Skeletal muscle tissue (tissue), 4 donors: ENCODE results near the gene PEX16. TPM values are rescaled to one million over a fixed set of nuclear protein-coding genes. Genes with fewer than 3 reads are reported as not detected.
A peak's percentile ranks its signal among the peaks of the same experiment; 100 is the strongest.
"Not testable (repeated sequence)": the region's sequence is repeated elsewhere in the genome, so short reads cannot be mapped to it uniquely, and the experiment has no call there.

Source experiments
- H3K27ac ChIP-seq: one replicate; pipeline ENCODE4 v1.7.0; 2013; ENCODE audit warnings: mild to moderate bottlenecking, low read depth, low read length, inconsistent platforms
- H3K27me3 ChIP-seq, 3 donors: one replicate each; pipeline ENCODE4 v1.7.0; 2013; ENCODE audit warnings: low read length in 3 of 3; ENCODE audit not compliant: control insufficient read depth in 3 of 3, insufficient read depth in 3 of 3
- H3K36me3 ChIP-seq, 3 donors: one replicate each; pipeline ENCODE4 v1.7.0; 2013; ENCODE audit warnings: low read length in 3 of 3; ENCODE audit not compliant: control insufficient read depth in 3 of 3, insufficient read depth in 3 of 3
- H3K4me1 ChIP-seq, 3 donors: one replicate each; pipeline ENCODE4 v1.7.0; 2013; ENCODE audit warnings: low read length in 3 of 3, mild to moderate bottlenecking in 3 of 3; ENCODE audit not compliant: control insufficient read depth in 3 of 3, insufficient read depth in 3 of 3
- H3K4me3 ChIP-seq, 3 donors: one replicate each; pipeline ENCODE4 v1.7.0; 2013; ENCODE audit warnings: low read length in 3 of 3
- H3K9ac ChIP-seq, 3 donors: one replicate each; pipeline ENCODE4 v1.7.0; 2013; ENCODE audit warnings: low read length in 3 of 3, mild to moderate bottlenecking in 3 of 3, moderate library complexity in 2 of 3, low read depth in 1 of 3
- H3K9me3 ChIP-seq, 3 donors: one replicate each; pipeline ENCODE4 v1.7.0; 2013; ENCODE audit warnings: low read length in 3 of 3; ENCODE audit not compliant: control insufficient read depth in 3 of 3
- total RNA-seq: library from RNA; depleted of rRNA; stranded (reverse); fragments of >200 nt; gene quantifications from one replicate; pipeline ENCODE4 v1.2.3, GENCODE V29; 2014
- donor health status: Osteomylitis.

The PEX16 gene
- total RNA-seq, 1 donor from 2014 or later = 20.4 TPM

DNA sequence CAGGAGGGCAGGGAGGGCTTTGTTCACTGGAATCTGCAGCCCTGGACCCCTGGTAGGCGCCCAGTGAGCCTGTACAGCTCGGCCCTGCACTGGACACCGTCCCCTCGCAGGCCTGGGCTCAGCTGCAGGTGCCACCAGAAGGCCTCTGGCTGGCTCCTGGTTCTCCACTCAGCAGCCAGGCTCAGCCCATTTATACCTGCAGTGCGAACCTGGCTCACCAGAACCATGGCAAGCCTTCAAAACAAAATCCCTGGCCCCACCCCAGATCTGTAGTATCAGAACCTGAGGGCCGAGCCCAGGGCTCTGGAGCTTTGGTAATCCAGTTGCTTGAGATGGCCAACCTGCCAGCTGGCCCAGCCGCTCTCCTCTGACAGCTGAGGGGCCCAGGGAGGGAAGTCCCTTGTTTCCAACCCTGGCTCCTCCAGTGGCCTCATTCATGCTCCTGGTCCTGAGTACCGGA is 9.7 kb downstream of the PEX16 start:
- Histone ChIP-seq H3K36me3 (peaks cover 13 to 21% (median 19%) of the 10 kb centered on the region in 3 donors), H3K4me3 (no peak overlapping the region), H3K9ac (no peak overlapping the region), H3K27ac (no peak overlapping the region), H3K27me3 (no peaks in the 10 kb centered on the region), H3K4me1 (peaks cover 0 to 4% (median 3%) of the 10 kb centered on the region in 3 donors), H3K9me3 (no peaks in the 10 kb centered on the region)

DNA sequence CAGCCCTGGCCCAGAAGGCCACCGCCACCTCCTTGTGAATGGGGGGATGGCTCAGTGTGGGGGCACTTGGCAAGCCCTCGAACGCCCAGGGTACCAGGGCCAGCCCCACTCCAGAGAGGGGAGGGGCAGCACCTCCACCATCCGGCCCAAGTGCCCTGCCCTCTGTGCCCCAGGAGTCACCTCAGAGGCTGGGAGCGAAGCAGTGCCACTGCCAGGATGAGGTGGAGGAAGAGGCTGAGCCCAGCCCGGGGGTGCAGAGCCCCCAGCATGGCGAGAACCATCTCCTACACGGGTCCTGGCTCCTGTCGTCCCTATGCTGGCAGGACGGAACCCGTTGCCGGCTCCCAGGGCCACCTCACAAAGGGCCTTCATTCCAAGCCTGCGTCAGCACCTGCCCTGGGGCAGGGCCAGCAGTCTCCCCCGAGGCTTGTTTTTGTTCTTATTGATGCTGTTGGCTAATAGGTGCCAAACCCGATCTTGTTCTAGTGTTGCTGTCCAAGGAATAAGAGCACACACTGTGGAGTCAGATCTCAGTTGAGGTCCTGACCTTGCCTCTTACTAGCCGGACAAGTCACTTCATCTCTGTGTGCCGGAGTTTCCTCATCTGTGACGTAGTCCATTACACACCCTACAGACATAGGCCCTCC is 10.6 kb downstream of the PEX16 start, which contains the start of gene FREY1:
Gene FREY1 (minus strand): TSS at position 307 of the 647 bp plus-strand sequence. CDS start 26 bp downstream, at position 281.
- peaks cover 13 to 20% (median 17%) of the 10 kb centered on the region in 3 donors for H3K36me3 ChIP-seq
- H3K9me3 ChIP-seq = no peaks in the 10 kb centered on the region
- peaks cover 0 to 4% (median 3%) of the 10 kb centered on the region in 3 donors for H3K4me1 ChIP-seq
- H3K4me3 ChIP-seq = no peak within 1 kb of the TSS
- no peak within 1 kb of the TSS for H3K27ac ChIP-seq
- H3K27me3 ChIP-seq = no peaks in the 10 kb centered on the region
- no peak within 1 kb of the TSS for H3K9ac ChIP-seq

DNA sequence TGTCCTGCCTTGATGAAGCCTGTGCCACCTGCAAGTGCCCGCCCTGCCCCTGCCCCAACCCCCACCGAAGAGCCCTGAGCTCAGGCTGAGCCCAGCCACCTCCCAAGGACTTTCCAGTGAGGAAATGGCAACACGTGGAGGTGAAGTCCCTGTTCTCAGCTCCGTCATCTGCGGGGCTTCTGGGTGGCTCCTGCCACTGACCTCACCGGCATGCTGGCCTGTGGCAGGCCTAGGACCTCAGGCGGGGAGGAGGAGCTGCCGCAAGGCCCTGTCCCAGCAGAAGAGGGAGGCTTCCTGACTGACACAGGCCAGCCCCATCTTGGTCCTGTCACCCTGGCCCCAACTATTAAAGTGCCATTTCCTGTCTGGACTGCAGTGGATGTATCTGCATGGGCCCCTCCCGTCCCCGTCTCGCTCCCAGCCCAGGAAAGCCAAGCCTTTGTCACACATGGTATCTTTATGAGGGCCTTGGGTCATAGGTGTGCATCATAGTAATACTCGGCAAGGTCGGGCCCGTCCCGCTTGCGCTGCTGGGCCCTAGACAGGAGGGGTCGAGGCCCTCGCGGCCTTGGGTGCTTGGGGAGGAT is 11.5 kb downstream of the PEX16 start:
- Histone ChIP-seq H3K4me3 (no peak overlapping the region), H3K36me3 (peaks cover 11 to 18% (median 13%) of the 10 kb centered on the region in 3 donors), H3K27ac (no peak overlapping the region), H3K27me3 (no peaks in the 10 kb centered on the region), H3K4me1 (peaks cover 1 to 5% (median 3%) of the 10 kb centered on the region in 3 donors), H3K9me3 (no peaks in the 10 kb centered on the region), H3K9ac (no peak overlapping the region)

DNA sequence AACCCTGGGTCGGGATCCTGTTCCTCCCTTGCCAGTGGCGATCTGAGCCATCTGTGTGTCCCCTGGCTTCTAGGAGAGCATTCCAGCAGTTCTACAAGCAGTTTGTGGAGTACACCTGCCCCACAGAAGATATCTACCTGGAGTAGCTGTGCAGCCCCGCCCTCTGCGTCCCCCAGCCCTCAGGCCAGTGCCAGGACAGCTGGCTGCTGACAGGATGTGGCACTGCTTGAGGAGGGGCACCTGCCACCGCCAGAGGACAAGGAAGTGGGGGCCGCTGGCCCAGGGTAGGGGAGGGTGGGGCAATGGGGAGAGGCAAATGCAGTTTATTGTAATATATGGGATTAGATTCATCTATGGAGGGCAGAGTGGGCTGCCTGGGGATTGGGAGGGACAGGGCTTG is 12.1 kb downstream of the PEX16 start:
- H3K27me3 ChIP-seq, H3K9ac ChIP-seq, H3K27ac ChIP-seq, H3K4me3 ChIP-seq, H3K9me3 ChIP-seq: not testable (repeated sequence)
- peaks cover 7 to 11% (median 8%) of the 10 kb centered on the region in 3 donors for H3K4me1 ChIP-seq
- peaks cover 6 to 12% (median 8%) of the 10 kb centered on the region in 3 donors for H3K36me3 ChIP-seq

GRCh38 chr11:45905095-45905494 is 12.6 kb downstream of the PEX16 start:
- Histone ChIP-seq H3K9ac (no peak overlapping the region), H3K27me3 (peaks cover 0 to 4% (median 0%) of the 10 kb centered on the region in 3 donors), H3K4me3 (no peak overlapping the region), H3K36me3 (peaks cover 3 to 11% (median 5%) of the 10 kb centered on the region in 3 donors), H3K4me1 (peaks cover 11 to 14% (median 11%) of the 10 kb centered on the region in 3 donors), H3K27ac (no peak overlapping the region), H3K9me3 (no peaks in the 10 kb centered on the region)

DNA sequence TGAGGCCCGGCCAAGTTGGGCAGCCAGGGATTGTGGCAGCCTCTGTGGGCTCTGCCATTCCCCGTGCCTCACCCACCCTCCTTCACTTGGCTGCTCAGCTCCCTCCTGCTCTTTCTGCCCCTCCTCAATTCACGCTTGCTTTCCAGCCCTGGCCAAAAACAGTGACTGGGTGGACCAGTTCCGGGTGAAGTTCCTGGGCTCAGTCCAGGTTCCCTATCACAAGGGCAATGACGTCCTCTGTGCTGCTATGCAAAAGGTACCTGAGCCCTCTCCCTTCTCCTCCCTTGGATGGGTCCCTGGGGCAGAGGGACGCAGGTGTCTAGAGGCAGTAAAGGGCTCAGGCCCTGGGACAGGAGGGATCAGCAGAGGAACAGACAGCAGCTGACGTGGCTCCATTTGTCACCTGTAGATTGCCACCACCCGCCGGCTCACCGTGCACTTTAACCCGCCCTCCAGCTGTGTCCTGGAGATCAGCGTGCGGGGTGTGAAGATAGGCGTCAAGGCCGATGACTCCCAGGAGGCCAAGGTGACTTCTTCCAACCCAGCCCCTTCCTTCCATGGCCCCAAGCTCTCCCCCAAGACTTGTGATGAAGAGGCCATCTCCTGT is 13.3 kb downstream of the PEX16 start:
- H3K4me3 ChIP-seq = no peak overlapping the region
- H3K9ac ChIP-seq = no peak overlapping the region
- peaks cover 0 to 5% (median 2%) of the 10 kb centered on the region in 3 donors for H3K36me3 ChIP-seq
- no peaks in the 10 kb centered on the region for H3K9me3 ChIP-seq
- peaks cover 11 to 17% (median 12%) of the 10 kb centered on the region in 3 donors for H3K4me1 ChIP-seq
- peaks cover 0 to 5% (median 2%) of the 10 kb centered on the region in 3 donors for H3K27me3 ChIP-seq
- H3K27ac ChIP-seq = no peak overlapping the region

DNA sequence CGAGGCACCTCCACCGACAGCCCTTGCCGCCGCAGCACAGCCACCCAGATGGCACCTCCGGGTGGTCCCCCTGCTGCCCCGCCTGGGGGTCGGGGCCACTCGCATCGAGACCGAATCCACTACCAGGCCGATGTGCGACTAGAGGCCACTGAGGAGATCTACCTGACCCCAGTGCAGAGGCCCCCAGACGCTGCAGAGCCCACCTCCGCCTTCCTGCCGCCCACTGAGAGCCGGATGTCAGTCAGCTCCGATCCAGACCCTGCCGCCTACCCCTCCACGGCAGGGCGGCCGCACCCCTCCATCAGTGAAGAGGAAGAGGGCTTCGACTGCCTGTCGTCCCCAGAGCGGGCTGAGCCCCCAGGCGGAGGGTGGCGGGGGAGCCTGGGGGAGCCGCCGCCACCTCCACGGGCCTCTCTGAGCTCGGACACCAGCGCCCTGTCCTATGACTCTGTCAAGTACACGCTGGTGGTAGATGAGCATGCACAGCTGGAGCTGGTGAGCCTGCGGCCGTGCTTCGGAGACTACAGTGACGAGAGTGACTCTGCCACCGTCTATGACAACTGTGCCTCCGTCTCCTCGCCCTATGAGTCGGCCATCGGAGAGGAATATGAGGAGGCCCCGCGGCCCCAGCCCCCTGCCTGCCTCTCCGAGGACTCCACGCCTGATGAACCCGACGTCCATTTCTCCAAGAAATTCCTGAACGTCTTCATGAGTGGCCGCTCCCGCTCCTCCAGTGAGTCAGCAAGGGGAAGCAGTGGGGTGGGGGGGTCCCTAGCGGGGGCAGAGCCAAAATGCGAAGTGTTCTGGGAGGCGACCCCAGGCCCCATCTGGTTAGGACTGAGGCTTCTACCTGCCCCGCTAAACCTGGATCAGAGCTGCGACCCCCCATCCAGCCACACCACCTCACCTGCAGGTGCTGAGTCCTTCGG is 15.0 kb downstream of the PEX16 start:
- H3K36me3 ChIP-seq = no peaks in the 10 kb centered on the region

GRCh38 chr11:45901626-45902025 is 16.1 kb downstream of the PEX16 start:
- H3K27me3 ChIP-seq = peaks cover 19 to 28% (median 20%) of the 10 kb centered on the region in 3 donors
- no peak overlapping the region for H3K9ac ChIP-seq
- no peak overlapping the region for H3K4me3 ChIP-seq
- no peaks in the 10 kb centered on the region for H3K36me3 ChIP-seq
- no peak overlapping the region for H3K27ac ChIP-seq
- H3K9me3 ChIP-seq = no peaks in the 10 kb centered on the region
- H3K4me1 ChIP-seq = peaks cover 17 to 23% (median 20%) of the 10 kb centered on the region in 3 donors

More for the DNA sequence above, 15.0 kb downstream of the PEX16 start:
- Histone ChIP-seq H3K9ac (no peak overlapping the region), H3K4me1 (peaks cover 16 to 20% (median 17%) of the 10 kb centered on the region in 3 donors), H3K4me3 (no peak overlapping the region), H3K9me3 (no peaks in the 10 kb centered on the region), H3K27me3 (peaks cover 14 to 20% (median 18%) of the 10 kb centered on the region in 3 donors), H3K27ac (no peak overlapping the region)

DNA sequence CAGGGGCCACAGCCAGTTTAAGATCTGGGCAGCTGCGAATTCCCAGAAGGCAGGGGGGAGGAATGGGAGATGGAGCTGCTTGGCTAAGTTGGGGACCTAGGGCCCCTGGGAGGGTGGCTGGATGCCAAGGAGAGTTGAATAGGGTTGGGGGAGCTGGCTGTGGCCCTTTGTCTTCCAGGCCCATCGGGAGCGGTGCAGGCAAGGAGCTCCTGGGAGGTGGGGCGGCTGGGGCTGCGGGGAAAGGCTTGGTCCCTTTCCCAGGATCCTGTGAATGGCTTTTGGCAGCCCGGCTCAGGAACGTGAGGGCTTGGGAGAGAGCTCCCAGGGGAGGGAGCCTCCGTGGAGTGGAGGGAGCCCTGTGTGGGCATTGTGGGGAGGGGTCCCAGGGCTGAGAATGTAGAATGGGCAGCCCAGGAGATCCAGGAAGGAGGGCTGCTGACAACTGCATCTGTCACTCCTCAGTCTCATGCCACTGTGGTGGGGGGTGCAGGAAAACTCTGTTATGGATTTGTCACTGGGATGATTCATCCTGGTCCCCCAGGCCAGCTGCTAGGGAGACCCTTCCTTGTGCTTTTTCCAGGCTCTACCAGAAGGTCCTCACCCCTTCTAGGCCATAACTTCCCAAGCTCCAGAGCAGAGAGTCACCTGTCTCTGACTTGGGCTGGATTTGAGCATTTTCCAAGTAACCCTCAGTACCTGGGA is 16.6 kb downstream of the PEX16 start:
- Histone ChIP-seq H3K4me3 (peak overlapping the region; percentile 54 to 60 (median 54)), H3K9me3 (no peaks in the 10 kb centered on the region), H3K27ac (no peak overlapping the region), H3K27me3 (peaks cover 19 to 29% (median 20%) of the 10 kb centered on the region in 3 donors), H3K36me3 (no peaks in the 10 kb centered on the region), H3K9ac (peak overlapping the region in 1 of 3 donors; percentile 50), H3K4me1 (peaks cover 22 to 29% (median 25%) of the 10 kb centered on the region in 3 donors)
